HG03439 (cell line): ENCODE data around the gene NEGR1.
"Not testable (repeated sequence)": the region's sequence is repeated elsewhere in the genome, so short reads cannot be mapped to it uniquely, and the experiment has no call there.

Source experiments
- ATAC-seq: cut with Tn5 transposase; IDR thresholded peaks from one replicate; pipeline ENCODE4 v1.9.1; 2021; ENCODE audit warnings: mild to moderate bottlenecking, moderate library complexity; ENCODE audit not compliant: unreplicated experiment

Gene NEGR1

GRCh38 chr1:71964188-71964587 lies 318.2 kb downstream of the NEGR1 start:
- ATAC-seq, result no peak

DNA sequence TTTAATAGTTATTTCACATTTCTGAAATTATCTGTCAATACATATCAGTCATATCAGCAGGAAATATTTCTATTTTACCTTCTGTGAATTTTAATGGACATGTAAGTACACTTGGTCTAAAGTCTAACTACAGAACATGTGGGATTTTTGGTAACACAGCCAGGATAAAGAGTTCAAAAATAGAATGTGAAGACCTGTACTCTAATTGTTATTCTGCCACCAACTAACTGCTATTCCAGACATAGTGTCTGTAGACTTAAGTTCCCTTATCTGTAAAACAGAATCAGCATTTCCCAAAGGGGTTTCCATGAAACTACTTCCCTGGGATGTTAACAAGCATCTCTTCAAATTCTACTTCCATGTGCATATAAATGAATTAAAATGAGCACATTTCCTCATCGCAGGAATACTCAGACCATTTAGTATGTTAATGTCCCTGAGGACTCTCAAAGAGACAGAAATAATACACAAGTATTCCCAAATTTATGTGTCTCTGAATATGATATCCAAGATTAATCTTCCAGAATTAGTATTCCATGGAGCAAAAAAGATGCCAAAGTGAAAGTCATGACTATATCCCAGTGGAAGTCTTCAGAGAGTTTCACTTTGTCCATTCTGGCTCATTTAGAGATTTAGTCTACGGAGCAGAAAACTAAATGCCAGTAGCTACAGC lies 325.6 kb downstream of the NEGR1 start:
- ATAC-seq, result no peak

DNA sequence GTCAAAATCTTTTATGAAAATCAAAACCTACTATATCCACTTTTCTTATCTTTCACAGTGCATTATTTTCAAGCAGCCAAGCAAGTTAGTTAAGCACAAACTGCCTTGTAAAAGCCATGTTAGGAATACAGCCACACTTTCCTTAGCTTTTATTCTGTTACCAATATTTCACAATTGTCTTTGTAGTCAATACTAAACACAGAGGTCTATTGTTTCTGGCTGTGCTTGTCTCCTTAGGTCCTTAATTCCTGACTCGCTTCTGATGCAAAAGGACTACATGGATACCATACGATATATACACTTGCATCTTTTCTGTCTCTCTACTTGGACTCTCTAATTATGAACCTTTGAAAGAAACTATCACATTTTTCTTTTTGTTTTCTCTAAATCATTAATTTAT lies 331.8 kb downstream of the NEGR1 start:
- no peak for ATAC-seq

- no peak for ATAC-seq
Observed at GRCh38 chr1:71949681-71950080, 332.7 kb downstream of the NEGR1 start.

DNA sequence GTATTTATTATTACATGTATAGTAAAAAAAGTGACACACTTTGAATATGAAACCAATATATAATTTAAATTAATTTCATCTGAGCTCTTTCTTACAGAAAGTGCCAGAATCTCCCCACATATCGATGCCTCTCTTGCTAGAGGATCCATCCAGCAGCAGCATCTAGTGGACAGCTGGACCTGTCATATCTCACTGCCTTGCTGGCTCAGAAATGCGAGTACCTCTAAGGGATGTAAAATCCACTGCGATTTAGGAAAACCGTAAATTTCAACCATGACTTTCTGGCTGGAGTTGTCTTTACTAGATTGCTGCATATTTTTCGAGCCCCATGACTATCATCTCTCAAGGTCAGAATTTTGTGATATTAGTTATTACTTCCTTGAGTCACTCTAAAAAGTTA lies 333.8 kb downstream of the NEGR1 start:
- ATAC-seq, result no peak

DNA sequence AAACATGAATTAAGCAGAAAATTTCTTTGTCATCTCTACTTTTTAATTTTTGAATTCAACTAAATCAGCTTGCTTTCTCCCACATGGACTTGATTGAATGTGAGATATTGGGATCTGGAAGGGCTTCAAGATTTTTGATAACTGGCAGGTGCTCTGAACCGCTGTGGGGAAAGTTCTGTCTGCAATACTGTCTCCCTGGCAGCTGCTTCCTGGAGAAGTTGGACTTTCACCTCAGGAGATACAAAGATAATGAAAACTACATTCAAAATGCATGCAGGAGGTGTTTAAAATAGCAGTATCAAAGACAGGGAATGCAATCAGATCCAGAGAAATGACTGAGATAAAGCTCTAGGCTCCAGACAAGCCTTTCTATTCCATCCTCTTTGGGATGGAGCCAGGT lies 338.3 kb downstream of the NEGR1 start:
- ATAC-seq, result no peak

DNA sequence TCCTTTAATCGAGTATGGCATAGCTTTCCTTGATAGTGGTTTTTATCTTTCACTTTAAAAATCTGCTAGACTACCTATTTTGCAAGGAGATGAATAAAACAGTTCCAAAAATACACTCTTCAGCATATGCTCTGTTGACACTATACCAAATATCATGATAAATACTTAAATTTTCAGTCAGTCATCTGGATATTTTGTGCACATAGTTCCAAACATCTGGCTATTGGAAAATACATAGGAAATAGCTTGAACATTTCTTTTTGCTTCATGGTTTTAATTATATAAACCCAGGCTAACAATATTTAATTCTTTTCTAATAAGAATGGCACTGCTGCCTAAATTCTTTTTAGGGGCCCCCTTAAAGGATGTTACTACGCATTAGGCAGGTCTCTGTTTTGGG lies 342.1 kb downstream of the NEGR1 start:
- no peak for ATAC-seq

GRCh38 chr1:71930511-71930910 lies 351.8 kb downstream of the NEGR1 start:
- ATAC-seq, result no peak

DNA sequence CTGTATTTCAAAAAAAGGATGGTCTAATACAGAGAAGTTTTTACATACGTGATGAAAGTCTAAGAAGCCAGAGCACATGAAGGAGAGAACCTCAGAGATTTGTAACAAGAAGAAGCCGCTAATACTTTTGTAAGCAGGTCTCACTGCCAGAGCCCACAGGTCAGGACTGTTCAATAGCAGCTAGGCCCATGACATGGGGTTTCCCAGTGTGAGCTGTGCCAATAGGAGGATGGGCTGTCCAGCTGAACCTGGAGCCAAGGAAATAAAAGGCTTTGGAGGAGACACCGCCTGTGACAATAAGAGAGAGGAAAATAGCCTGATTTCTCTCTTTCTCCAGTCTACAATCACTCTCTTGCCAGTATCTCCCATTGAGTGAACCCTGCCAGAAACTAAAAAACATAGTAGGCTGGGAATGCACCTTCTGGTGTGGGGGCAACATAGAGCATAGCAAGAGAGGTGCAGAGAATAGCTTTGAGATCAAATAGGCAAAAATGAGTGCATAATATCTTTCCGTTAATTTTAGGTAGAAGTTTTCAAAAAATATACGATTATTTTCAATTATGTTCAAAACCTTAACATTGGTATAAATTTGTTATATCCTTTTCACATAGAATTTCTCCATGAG lies 360.3 kb downstream of the NEGR1 start:
- ATAC-seq, result no peak

- no peak for ATAC-seq
Observed at GRCh38 chr1:71921204-71921603, 361.1 kb downstream of the NEGR1 start.

- ATAC-seq, result no peak
Observed at GRCh38 chr1:71920556-71920955, 361.8 kb downstream of the NEGR1 start.

GRCh38 chr1:71919811-71920509 lies 362.4 kb downstream of the NEGR1 start:
- ATAC-seq, result no peak

DNA sequence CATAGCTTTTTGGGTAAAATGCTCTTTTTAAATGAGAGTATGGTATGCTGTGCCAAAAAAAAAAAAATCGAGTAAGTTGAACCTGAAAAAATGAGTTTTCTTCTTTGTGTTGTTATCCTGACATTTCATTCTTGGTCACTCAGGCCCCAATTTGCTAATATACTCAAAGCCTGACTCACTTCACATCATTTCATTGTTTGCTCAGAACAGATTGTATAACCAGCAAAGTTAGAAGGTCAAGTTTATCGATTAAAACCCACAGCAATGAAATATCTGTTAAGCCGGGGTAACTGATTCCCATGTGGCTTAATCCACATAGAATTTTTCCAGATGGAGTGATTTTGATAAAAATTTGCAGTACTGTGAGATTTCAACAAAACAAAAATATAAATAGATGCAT lies 363.7 kb downstream of the NEGR1 start:
- no peak for ATAC-seq

DNA sequence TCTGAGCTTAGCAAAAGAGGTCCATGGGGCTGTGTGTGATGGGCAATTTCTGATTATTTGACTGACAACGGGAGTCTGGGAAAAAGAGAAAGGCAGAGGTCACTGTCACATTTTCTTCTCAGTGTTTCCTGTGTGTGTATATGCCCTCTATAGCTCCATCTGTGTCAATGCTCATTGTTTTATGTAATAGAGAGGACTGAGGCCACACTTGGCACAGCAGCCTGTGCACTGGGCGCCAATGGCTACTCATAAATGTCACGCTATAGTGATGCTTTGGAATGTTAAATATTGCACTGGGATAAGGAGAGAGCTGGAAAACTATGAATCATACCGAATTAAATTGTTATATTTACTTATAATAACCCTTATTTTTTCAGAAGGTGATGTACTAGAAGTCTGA lies 365.4 kb downstream of the NEGR1 start:
- no peak for ATAC-seq

DNA sequence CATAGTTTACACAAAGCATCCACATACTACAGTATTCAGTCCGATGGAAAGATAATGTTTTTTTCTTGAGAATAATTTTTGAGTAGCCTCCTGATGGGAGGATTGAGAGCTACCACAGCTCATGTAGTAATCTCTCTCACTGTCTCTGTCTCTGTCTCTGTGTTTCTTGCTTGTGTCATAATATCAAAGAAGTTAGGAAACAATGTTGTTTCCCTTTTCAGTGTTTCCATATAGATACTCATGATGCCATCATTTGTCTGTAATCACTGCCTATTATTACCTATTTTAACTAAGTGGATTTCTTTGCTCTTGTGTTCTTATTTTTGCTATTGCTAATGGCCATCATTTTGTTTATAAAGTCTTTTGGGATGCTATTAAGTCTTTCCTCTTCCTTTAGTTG lies 367.7 kb downstream of the NEGR1 start:
- ATAC-seq, result no peak

DNA sequence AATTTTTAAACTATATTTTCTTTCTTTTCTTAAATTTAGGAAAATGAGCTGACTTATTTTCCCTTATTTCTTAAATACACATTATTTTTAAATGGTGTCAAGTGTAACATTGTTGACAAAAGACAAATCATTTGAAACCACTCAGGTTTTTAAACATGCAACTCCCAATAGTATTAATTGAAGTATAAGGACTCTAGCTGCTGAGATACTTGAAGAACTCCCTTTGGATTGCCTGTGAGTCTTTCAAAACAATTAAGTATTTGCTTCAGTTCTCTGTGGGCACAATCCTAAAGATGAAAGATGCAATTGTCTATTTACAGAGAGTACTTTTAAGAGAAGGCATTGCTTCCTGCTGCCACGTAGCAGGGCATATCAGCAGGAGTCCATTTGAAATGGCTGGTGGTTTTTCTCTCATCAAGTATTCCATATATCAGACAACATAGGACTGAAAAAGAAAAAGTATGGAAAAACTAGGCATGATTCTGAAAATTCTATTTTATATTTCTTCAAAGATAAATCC lies 373.4 kb downstream of the NEGR1 start:
- ATAC-seq, result no peak

GRCh38 chr1:71908303-71908702 lies 374.0 kb downstream of the NEGR1 start:
- ATAC-seq, result no peak

- ATAC-seq, result no peak
Observed at GRCh38 chr1:71899881-71900280, 382.5 kb downstream of the NEGR1 start.

DNA sequence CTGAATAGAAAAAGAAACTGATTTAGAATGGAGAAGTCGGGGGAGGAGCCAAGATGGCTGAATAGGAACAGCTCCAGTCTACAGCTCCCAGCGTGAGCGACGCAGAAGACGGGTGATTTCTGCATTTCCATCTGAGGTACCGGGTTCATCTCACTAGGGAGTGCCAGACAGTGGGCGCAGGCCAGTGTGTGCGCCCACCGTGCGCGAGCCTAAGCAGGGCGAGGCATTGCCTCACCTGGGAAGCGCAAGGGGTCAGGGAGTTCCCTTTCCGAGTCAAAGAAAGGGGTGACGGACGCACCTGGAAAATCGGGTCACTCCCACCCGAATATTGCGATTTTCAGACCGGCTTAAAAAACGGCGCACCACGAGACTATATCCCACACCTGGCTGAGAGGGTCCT lies 394.2 kb downstream of the NEGR1 start:
- not testable (repeated sequence) for ATAC-seq

- ATAC-seq, result no peak
Observed at GRCh38 chr1:71885171-71885570, 397.2 kb downstream of the NEGR1 start.

GRCh38 chr1:71882637-71883036 lies 399.7 kb downstream of the NEGR1 start:
- no peak for ATAC-seq

DNA sequence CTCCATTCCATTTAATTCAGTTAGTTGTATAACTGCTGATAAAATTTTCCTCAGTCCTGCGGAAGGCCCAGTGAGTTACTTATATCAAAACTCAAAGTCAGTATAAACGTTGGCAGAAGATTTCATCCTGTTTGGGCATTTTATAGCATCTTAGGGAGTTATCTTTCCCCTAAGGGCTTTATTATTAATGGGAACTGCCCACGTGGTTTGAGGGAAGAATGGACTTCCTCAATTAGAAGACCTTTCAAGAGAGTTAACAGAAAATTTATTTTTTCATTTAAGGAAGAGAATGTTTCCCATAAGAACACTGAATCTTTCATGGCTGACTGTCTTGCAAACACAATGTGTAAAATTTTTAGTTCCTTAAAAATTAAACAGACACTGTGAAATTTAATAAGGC lies 400.1 kb downstream of the NEGR1 start:
- no peak for ATAC-seq
